Natural killer cell treated with Interleukin-12 subunit alpha and Interleukin-12 subunit beta and Interleukin-15 and Interleukin-18, amount 100 ng/mL, for 72 hours (primary cell): Measurements from ENCODE around the gene TXNL1. TPM values are rescaled to one million over a fixed set of nuclear protein-coding genes. Genes with fewer than 3 reads are reported as not detected.
"Not testable (repeated sequence)": the region's sequence is repeated elsewhere in the genome, so short reads cannot be mapped to it uniquely, and the experiment has no call there.

Experiments
- ATAC-seq, 2 donors: fragments of 150-1000 bp; cut with Tn5 transposase in 1 of 2; sonication (Bioruptor Pico), chemical (Tn5 transposase) in 1 of 2; 2 replicates each; pipeline ENCODE4 v1.10.0; 2021
- DNase-seq: peaks from one replicate; pipeline ENCODE4 v3.0.0; 2022; ENCODE audit warnings: low spot score
- H3K27ac Mint-ChIP-seq, 2 donors: 1 replicate in 1 of 2; 2 replicates in 1 of 2; pipeline ENCODE4 v1.8.0; 2022; ENCODE audit warnings: mixed read lengths in 2 of 2, mild to moderate bottlenecking in 1 of 2, moderate library complexity in 1 of 2
- H3K27me3 Mint-ChIP-seq, 2 donors: 1 replicate in 1 of 2; 2 replicates in 1 of 2; pipeline ENCODE4 v1.8.0; 2022; ENCODE audit warnings: mixed read lengths in 2 of 2
- H3K36me3 Mint-ChIP-seq: one replicate; pipeline ENCODE4 v1.8.0; 2022; ENCODE audit warnings: mixed read lengths
- H3K4me1 Mint-ChIP-seq, 2 donors: 1 replicate in 1 of 2; 2 replicates in 1 of 2; pipeline ENCODE4 v1.8.0; 2022; ENCODE audit warnings: low read depth in 2 of 2, mixed read lengths in 2 of 2, mild to moderate bottlenecking in 1 of 2
- H3K4me3 Mint-ChIP-seq: one replicate; pipeline ENCODE4 v1.8.0; 2022; ENCODE audit warnings: mixed read lengths
- H3K9me3 Mint-ChIP-seq: 2 replicates; pipeline ENCODE4 v1.8.0; 2022; ENCODE audit warnings: mixed read lengths
- total RNA-seq, 2 donors: library from RNA; stranded (reverse); gene quantifications; one replicate each; pipeline ENCODE4 v1.2.3, GENCODE V29; 2022

Gene TXNL1
- 10 to 100 TPM; 50.3 to 60.5 TPM for total RNA-seq

DNA sequence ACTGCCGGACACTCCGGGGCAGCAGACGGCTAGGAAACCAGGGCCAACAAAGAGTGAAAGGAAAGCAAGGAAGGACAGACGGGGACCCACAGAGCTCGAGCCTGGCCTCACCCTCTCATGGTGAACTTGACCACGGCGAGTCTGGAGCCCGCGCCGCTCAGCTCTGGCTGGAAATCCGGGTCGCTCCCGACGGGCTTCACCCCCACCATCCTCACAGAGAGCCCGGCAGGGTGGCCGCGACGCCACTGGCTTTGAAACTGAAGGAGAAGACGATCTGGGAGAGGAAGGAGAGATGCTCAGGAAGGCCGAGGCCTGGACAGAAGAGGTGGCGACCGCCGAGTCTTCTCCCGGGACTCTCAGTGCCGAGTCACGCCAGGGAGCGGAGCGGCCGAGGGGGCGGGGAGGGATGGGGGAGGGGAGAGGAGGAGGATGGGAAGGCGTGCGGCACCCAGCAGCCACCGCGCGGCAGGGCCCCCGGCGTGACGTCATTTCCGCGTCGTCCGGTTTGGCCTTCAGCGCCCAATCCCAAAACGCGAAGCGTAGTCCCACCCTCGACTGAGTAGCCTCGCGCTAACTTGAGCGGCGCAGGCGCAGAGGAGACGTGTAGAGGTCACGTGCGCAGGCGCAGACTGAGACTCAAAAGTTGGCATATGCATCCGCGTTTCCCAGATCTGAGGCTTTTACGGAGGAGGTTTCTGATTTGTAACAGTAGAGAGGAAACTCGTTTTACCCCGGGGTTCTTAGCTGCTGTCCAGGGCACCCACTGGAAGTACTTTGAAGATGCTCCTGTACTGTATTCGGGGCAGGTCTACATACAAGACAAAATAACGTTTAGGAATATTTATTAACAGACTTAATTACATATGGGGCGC is at the start of gene TXNL1:
Gene TXNL1, minus strand, starts transcription at position 361 of the 872 bp plus-strand sequence. Its CDS starts 152 bp downstream, at position 209.
- peak; percentile 99 for ATAC-seq
- H3K27me3 Mint-ChIP-seq, result no peaks in the 10 kb centered on the region
- DNase-seq, result peak; percentile 99
- peaks cover 22 to 31% of the 10 kb centered on the region in 2 donors for H3K4me1 Mint-ChIP-seq
- H3K27ac Mint-ChIP-seq, result peak within 1 kb of the TSS; percentile 99
- H3K4me3 Mint-ChIP-seq, result peak within 1 kb of the TSS; percentile 96
- peaks cover 3% of the 10 kb centered on the region for H3K9me3 Mint-ChIP-seq
- H3K36me3 Mint-ChIP-seq, result peaks cover 22% of the 10 kb centered on the region

DNA sequence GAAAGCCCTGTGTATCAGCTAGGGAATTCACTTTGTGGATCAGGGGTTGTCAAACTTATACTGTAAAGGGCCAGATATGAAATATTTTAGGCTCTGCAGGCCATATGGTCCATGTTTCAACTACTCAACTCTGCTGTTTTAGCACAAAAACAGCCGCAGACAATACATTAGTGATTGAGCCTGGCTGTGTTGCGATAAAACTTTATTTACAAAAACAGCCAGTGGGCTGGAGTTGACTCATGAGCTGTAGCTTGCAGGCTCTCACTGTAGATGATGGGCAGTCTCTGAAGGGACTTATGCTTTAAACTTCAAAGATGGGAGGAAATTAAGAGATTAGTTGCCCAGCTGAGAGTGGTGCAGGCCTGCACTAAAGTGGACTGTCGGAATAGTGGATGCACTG is 45.9 kb upstream of the TXNL1 start:
- Mint-ChIP-seq H3K4me1 (no peaks in the 10 kb centered on the region), H3K27ac (no peak overlapping the region), H3K27me3 (no peaks in the 10 kb centered on the region), H3K36me3 (no peaks in the 10 kb centered on the region), H3K4me3 (no peak overlapping the region), H3K9me3 (no peaks in the 10 kb centered on the region)
- DNase-seq (no peak), ATAC-seq (no peak)

DNA sequence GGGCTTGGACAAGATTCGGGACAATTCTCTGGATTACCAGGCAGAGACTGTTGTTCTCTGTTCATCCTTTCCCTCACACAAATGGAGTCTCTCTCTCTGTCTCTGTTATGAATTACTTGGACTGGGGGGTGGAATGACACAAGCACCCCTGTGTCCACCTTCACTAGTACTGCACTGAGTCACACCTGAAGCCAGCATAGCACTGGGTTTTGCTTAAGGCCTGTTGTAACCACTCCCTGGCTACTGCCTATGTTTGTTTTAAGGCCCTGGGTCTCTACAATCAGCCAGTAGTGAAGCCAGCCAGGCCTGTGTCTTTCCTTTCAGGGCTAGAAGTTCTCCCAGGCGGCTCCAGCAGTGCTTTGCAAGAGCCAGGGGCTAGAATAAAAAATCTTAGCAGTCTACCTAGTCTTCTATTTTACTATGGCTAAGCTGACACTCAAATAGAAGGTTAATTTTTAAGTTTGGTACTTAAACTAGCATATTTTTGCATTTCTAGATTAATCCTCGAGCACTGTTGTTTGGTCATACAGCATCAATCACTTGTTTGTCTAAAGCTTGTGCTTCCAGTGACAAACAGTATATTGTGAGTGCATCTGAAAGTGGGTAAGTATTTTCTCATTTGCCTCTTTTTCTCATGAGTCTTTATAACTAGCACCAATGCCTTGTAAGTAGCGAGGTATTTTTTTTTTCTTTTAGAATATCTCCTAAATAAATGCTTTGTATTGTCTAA is 40.6 kb upstream of the TXNL1 start:
- Mint-ChIP-seq H3K4me3 (no peak overlapping the region), H3K9me3 (no peaks in the 10 kb centered on the region), H3K4me1 (peaks cover 0 to 12% of the 10 kb centered on the region in 2 donors), H3K27me3 (no peaks in the 10 kb centered on the region), H3K27ac (no peak overlapping the region), H3K36me3 (peaks cover 8% of the 10 kb centered on the region)
- DNase-seq (no peak), ATAC-seq (no peak)

DNA sequence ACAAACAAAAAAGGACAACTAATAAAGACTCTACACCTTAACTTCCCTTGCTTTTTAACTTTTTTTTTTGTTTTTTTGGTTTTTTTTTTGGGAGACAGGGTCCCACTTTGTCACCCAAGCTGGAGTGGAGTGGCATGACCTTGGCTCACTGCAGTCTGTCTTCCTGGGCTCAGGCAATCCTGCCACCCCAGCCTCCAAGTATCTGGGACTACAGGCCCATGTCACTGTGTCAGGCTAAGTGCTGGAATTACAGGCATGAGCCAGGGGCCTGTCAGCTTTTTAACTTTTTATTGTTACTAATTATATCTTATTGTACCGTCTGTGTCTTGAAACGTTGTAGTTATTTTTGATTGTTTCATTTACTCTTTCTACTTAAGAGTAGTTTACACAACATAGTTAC is 38.2 kb upstream of the TXNL1 start:
- no peaks in the 10 kb centered on the region for H3K27me3 Mint-ChIP-seq
- no peak overlapping the region for H3K4me3 Mint-ChIP-seq
- H3K9me3 Mint-ChIP-seq, result no peaks in the 10 kb centered on the region
- H3K27ac Mint-ChIP-seq, result no peak overlapping the region
- peaks cover 2 to 15% of the 10 kb centered on the region in 2 donors for H3K4me1 Mint-ChIP-seq
- H3K36me3 Mint-ChIP-seq, result peaks cover 8% of the 10 kb centered on the region
- ATAC-seq (no peak), DNase-seq (no peak)

DNA sequence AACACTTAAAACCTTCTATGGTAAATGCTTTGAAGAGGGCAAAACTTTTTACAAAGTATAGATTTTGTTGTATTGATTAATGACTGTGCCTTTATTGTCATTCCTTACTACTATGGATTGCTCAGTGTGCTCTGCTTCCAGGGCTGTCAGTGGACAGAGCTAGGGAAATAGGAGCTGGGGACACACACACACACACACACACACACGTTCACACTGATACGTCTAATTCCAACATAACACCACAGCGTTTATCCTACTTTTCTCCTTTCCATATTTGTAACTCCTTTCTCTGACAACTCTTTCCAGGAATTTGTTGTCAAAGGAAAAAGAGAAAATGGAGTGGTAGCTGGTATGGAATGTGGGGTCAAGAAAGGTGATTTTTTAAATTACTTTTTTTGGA is 34.6 kb upstream of the TXNL1 start:
- H3K4me1 Mint-ChIP-seq, result peaks cover 17 to 26% of the 10 kb centered on the region in 2 donors
- no peak overlapping the region for H3K4me3 Mint-ChIP-seq
- DNase-seq (no peak), ATAC-seq (no peak)
- no peak overlapping the region for H3K27ac Mint-ChIP-seq
- H3K36me3 Mint-ChIP-seq, result peaks cover 5% of the 10 kb centered on the region
- H3K9me3 Mint-ChIP-seq, result no peaks in the 10 kb centered on the region
- H3K27me3 Mint-ChIP-seq, result no peaks in the 10 kb centered on the region

DNA sequence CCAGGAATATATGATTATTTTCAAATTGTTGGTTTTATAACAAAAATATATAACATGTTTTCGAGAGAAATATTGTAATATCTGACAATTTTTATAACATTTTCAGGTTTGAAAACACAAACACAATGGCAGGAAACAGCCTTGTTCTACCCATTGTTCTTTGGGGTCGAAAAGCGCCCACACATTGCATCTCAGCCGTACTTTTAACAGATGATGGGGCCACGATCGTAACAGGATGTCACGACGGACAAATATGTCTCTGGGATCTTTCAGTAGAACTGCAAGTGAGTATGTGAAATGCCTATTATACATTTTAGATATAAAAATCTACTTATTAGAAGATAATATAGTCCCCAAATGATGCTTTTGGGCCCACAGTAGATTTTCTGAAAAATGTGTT is 34.0 kb upstream of the TXNL1 start:
- H3K4me1 Mint-ChIP-seq, result peaks cover 21 to 23% of the 10 kb centered on the region in 2 donors
- ATAC-seq (no peak), DNase-seq (no peak)
- H3K27me3 Mint-ChIP-seq, result no peaks in the 10 kb centered on the region
- no peaks in the 10 kb centered on the region for H3K36me3 Mint-ChIP-seq
- no peak overlapping the region for H3K27ac Mint-ChIP-seq
- H3K9me3 Mint-ChIP-seq, result no peaks in the 10 kb centered on the region
- H3K4me3 Mint-ChIP-seq, result no peak overlapping the region

- Mint-ChIP-seq H3K27ac (no peak overlapping the region), H3K4me1 (peaks cover 25 to 53% of the 10 kb centered on the region in 2 donors), H3K9me3 (no peaks in the 10 kb centered on the region), H3K27me3 (no peaks in the 10 kb centered on the region), H3K4me3 (no peak overlapping the region), H3K36me3 (peaks cover 10% of the 10 kb centered on the region)
- DNase-seq (no peak), ATAC-seq (no peak)
Observed at GRCh38 chr18:56662902-56663301, 24.5 kb upstream of the TXNL1 start.

DNA sequence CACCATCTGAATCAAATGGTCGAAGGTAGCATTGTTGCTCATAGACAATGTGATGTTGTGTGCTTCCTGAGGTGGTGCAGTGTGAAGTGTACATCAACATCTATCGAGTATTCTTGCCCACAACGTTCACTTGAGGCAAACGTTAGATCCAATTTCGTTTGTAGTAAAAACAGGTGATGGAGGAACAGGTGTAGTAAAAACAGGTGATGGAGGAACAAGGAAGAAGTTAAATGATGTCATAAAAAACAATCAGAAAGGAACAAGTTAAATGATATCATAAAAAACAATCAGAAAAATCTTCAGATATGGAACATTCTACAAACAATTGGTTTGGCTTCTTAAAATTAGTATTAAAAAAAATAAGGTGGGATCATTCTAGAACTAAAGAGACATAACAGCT is 24.1 kb upstream of the TXNL1 start:
- Mint-ChIP-seq H3K4me1 (peaks cover 25 to 49% of the 10 kb centered on the region in 2 donors), H3K27ac (no peak overlapping the region), H3K9me3 (no peaks in the 10 kb centered on the region), H3K4me3 (no peak overlapping the region), H3K36me3 (peaks cover 10% of the 10 kb centered on the region), H3K27me3 (no peaks in the 10 kb centered on the region)
- ATAC-seq (no peak), DNase-seq (no peak)

- no peaks in the 10 kb centered on the region for H3K27me3 Mint-ChIP-seq
- peaks cover 10% of the 10 kb centered on the region for H3K36me3 Mint-ChIP-seq
- H3K9me3 Mint-ChIP-seq, result no peaks in the 10 kb centered on the region
- H3K4me3 Mint-ChIP-seq, result no peak overlapping the region
- ATAC-seq (no peak), DNase-seq (no peak)
- H3K27ac Mint-ChIP-seq, result no peak overlapping the region
- H3K4me1 Mint-ChIP-seq, result peaks cover 23 to 45% of the 10 kb centered on the region in 2 donors
Observed at GRCh38 chr18:56662063-56662408, 23.6 kb upstream of the TXNL1 start.

DNA sequence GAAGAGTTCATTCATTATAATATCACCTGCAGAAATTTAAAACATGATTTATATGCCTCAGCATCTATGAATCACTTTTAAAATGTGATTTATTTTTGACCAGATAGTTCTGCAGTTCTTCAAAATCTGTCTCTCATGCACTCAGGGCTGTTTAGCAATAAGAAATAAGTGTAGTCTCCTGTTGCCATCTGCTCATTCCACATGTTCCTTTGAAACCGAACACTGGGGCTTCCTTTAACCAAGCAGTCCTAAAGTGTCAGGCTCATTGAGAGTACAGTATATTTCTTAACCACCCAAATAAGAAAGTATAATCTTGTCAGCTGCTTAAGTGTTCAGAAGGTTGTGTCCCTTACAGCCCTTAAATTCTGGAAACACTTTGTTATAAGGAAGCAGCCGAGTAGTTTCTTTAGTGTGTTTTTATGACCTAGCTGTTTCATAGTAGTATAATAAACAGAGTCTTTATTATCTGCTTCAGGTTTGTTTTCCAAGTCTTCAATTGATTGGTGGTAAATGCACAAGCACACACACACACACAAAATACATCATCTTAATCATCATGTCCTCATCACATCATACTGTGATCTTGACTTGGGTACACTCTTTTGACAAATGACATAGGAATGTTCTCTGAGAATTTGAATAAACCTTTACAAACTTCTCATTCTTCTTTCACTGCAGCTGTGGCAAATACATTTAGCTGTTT is 23.1 kb upstream of the TXNL1 start:
- H3K4me1 Mint-ChIP-seq, result peaks cover 21 to 42% of the 10 kb centered on the region in 2 donors
- H3K9me3 Mint-ChIP-seq, result no peaks in the 10 kb centered on the region
- no peak for ATAC-seq
- H3K36me3 Mint-ChIP-seq, result peaks cover 10% of the 10 kb centered on the region
- H3K27me3 Mint-ChIP-seq, result no peaks in the 10 kb centered on the region
- no peak overlapping the region for H3K27ac Mint-ChIP-seq
- no peak overlapping the region for H3K4me3 Mint-ChIP-seq
- DNase-seq, result no peak

DNA sequence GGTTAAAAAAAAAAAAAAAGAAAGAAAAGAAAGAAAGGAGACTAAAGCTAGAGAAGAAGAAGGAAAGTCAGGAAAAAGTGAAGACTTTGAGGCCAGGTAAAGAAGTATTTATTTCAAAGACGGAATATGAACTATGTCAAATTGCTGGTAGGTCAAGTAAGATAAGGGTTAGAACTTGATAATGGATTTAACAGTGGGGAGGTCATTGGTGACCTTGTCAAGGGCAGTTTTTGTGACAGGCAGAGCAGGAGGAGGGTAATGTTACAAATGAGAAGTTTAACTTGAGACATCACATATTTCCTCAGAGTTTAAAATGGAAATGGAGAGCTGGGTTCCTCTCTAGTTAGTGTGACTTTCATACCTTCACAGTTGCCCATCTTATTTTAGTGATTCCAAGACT is 22.3 kb upstream of the TXNL1 start:
- H3K9me3 Mint-ChIP-seq, result no peaks in the 10 kb centered on the region
- H3K4me3 Mint-ChIP-seq, result no peak overlapping the region
- no peaks in the 10 kb centered on the region for H3K27me3 Mint-ChIP-seq
- ATAC-seq (no peak), DNase-seq (no peak)
- peaks cover 10% of the 10 kb centered on the region for H3K36me3 Mint-ChIP-seq
- peaks cover 18 to 42% of the 10 kb centered on the region in 2 donors for H3K4me1 Mint-ChIP-seq
- no peak overlapping the region for H3K27ac Mint-ChIP-seq

DNA sequence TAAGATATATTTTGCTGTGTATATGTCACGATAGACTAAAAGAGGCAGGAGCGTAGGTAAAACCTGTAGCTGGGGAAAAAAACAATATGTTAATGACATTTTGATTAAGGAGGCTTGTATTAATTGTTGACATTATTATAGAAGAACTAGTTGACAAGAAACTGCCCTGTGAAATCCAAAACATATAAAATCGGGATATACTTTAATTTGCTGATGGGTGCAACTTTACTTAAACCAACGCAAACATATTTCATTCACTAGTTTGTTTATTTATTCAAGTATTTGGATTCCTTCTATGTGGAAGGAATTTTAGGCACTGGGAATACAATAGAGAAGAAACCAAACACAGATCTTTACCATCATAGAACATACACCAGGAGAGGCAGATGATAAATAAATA is 20.7 kb upstream of the TXNL1 start:
- Mint-ChIP-seq H3K9me3 (no peaks in the 10 kb centered on the region), H3K27me3 (no peaks in the 10 kb centered on the region), H3K27ac (no peak overlapping the region), H3K4me3 (no peak overlapping the region), H3K4me1 (peaks cover 24 to 47% of the 10 kb centered on the region in 2 donors), H3K36me3 (peaks cover 10% of the 10 kb centered on the region)
- DNase-seq (no peak), ATAC-seq (no peak)

GRCh38 chr18:56658261-56658660 is 19.9 kb upstream of the TXNL1 start:
- Mint-ChIP-seq H3K9me3 (no peaks in the 10 kb centered on the region), H3K4me1 (peaks cover 28 to 46% of the 10 kb centered on the region in 2 donors), H3K27ac (no peak overlapping the region), H3K4me3 (no peak overlapping the region), H3K36me3 (peaks cover 10% of the 10 kb centered on the region), H3K27me3 (no peaks in the 10 kb centered on the region)
- ATAC-seq (no peak), DNase-seq (no peak)

DNA sequence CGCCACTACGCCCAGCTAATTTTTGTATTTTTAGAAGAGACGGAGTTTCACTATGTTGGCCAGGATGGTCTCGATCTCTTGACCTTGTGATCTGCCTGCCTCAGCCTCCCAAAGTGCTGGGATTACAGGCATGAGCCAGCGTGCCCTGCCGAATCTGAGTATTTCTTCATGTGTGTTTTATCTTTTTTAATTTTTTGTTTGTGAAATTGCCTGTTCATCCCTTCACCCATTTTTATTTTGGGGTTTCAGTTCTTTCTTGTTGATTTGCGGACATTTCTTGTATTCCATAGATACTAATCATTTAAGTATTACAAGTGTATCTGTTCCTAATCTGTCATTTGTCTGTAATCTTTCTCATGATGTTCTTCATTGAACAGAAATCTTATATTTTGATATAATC is 15.9 kb upstream of the TXNL1 start:
- peak overlapping the region in 1 of 2 donors; percentile 93 for H3K27ac Mint-ChIP-seq
- H3K4me3 Mint-ChIP-seq, H3K36me3 Mint-ChIP-seq, DNase-seq, H3K9me3 Mint-ChIP-seq, H3K27me3 Mint-ChIP-seq, ATAC-seq: not testable (repeated sequence)
- peaks cover 39 to 45% of the 10 kb centered on the region in 2 donors for H3K4me1 Mint-ChIP-seq
